ENCODE results near the gene NOX1. TPM values are rescaled to one million over a fixed set of nuclear protein-coding genes. Genes with fewer than 3 reads are reported as not detected.

Gene NOX1
- polyA plus RNA-seq, 1 donor (not counting 4 experiments of a cell fraction or from before 2014, with no cell fraction given): not detected

DNA sequence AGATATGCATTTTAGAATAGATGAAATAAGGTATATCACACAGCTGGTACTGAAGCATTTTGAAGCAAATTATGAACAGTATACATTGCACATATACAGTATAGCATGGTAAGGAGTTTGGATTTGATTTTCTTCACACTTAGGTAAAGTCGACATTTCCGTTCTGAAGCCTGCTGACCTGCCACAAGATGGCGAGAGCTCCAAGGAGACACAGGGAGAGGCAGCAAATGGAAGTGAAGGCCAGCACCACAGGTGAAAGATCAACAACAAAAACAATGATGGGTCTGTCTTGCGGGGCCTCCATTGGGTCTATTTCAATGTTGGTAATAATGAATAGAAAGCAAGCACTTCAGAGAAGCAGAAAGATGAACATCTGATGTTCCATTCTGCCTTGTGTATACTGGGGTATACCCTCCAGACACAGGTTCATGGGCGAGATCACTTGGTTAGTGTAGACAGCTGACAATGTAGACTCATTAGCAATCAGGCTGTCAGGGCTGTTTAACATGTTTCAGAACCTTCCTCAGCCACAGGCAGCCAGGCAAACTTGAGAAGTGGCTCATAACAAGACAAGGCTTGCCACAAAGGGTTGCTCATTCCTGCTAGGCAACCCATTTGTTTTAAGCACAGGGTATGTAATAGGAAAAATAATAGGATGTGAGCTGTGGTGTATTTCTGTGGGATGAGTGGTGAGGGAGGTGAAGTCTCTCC lies 21.4 kb upstream of the NOX1 start:
- Histone ChIP-seq H3K4me2 (ENCODE audit: control insufficient read depth, extremely low read depth, insufficient read depth, low read depth, low read length) (peak overlapping the region; percentile 66), H3K79me2 (ENCODE audit: control insufficient read depth, insufficient read depth, low read length) (no peaks in the 10 kb centered on the region), H3K36me3 (ENCODE audit: control insufficient read depth in 2 of 2, extremely low read depth in 1 of 2, insufficient read depth in 2 of 2, low read length in 2 of 2) (no peaks in the 10 kb centered on the region), H3K27ac (ENCODE audit: control insufficient read depth, insufficient read depth, low read length) (peak overlapping the region; percentile 57), H3K9me3 (ENCODE audit: control insufficient read depth, low read depth, low read length) (no peaks in the 10 kb centered on the region), H3K4me3 (ENCODE audit: control insufficient read depth in 2 of 3, extremely low read depth in 1 of 3, insufficient read depth in 2 of 3, low read depth in 1 of 3, low read length in 3 of 3) (no peak overlapping the region), H2AFZ (ENCODE audit: control insufficient read depth, low read length) (peak overlapping the region; percentile 33), H4K20me1 (ENCODE audit: control insufficient read depth, extremely low read depth, insufficient read depth, low read length) (no peaks in the 10 kb centered on the region), H3K4me1 (ENCODE audit: control insufficient read depth, extremely low read depth, insufficient read depth, low read length) (peaks cover 9% of the 10 kb centered on the region), H3K9ac (ENCODE audit: control insufficient read depth, extremely low read depth, insufficient read depth, low read length) (no peak overlapping the region), H3K9me1 (ENCODE audit: control insufficient read depth, extremely low read depth, insufficient read depth, low read length) (no peaks in the 10 kb centered on the region), H3K27me3 (ENCODE audit: control insufficient read depth, extremely low read depth, insufficient read depth, low read length) (no peaks in the 10 kb centered on the region)
- dilution Hi-C loops (cut with MboI; ENCODE audit: extremely low pct_ligation_motif_present, low sequenced_read_pairs): no loop called here
- DNase-seq (ENCODE audit: low read depth, low spot score) (peak; percentile 55), FAIRE-seq (peak; percentile 87)
- TF ChIP-seq, protein P1, sequence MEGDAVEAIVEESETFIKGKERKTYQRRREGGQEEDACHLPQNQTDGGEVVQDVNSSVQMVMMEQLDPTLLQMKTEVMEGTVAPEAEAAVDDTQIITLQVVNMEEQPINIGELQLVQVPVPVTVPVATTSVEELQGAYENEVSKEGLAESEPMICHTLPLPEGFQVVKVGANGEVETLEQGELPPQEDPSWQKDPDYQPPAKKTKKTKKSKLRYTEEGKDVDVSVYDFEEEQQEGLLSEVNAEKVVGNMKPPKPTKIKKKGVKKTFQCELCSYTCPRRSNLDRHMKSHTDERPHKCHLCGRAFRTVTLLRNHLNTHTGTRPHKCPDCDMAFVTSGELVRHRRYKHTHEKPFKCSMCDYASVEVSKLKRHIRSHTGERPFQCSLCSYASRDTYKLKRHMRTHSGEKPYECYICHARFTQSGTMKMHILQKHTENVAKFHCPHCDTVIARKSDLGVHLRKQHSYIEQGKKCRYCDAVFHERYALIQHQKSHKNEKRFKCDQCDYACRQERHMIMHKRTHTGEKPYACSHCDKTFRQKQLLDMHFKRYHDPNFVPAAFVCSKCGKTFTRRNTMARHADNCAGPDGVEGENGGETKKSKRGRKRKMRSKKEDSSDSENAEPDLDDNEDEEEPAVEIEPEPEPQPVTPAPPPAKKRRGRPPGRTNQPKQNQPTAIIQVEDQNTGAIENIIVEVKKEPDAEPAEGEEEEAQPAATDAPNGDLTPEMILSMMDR (optimal IDR thresholded peaks at IDR 0.05 in 1 of 3, IDR thresholded peaks at IDR 0.05 in 1 of 3, conservative IDR thresholded peaks at IDR 0.05 in 1 of 3; ENCODE audit: extremely low read depth in 1 of 3, insufficient read depth in 2 of 3, low read length in 3 of 3): peak; percentile 45 to 67 (median 47)
- TF ChIP-seq EZH2 (IDR thresholded peaks at IDR 0.05; ENCODE audit: low read length): no peak

- DNase-seq (ENCODE audit: low read depth, low spot score): no peak
- dilution Hi-C loops (cut with MboI; ENCODE audit: extremely low pct_ligation_motif_present, low sequenced_read_pairs): no loop called here
- no peak for FAIRE-seq
- Histone ChIP-seq H3K4me1 (ENCODE audit: control insufficient read depth, extremely low read depth, insufficient read depth, low read length) (no peaks in the 10 kb centered on the region), H3K4me3 (ENCODE audit: control insufficient read depth in 2 of 3, extremely low read depth in 1 of 3, insufficient read depth in 2 of 3, low read depth in 1 of 3, low read length in 3 of 3) (no peak overlapping the region), H3K9me3 (ENCODE audit: control insufficient read depth, low read depth, low read length) (no peaks in the 10 kb centered on the region), H3K4me2 (ENCODE audit: control insufficient read depth, extremely low read depth, insufficient read depth, low read depth, low read length) (no peak overlapping the region), H3K9me1 (ENCODE audit: control insufficient read depth, extremely low read depth, insufficient read depth, low read length) (no peaks in the 10 kb centered on the region), H4K20me1 (ENCODE audit: control insufficient read depth, extremely low read depth, insufficient read depth, low read length) (no peaks in the 10 kb centered on the region), H3K36me3 (ENCODE audit: control insufficient read depth in 2 of 2, extremely low read depth in 1 of 2, insufficient read depth in 2 of 2, low read length in 2 of 2) (no peaks in the 10 kb centered on the region), H3K79me2 (ENCODE audit: control insufficient read depth, insufficient read depth, low read length) (no peaks in the 10 kb centered on the region), H3K9ac (ENCODE audit: control insufficient read depth, extremely low read depth, insufficient read depth, low read length) (no peak overlapping the region), H2AFZ (ENCODE audit: control insufficient read depth, low read length) (no peak overlapping the region), H3K27ac (ENCODE audit: control insufficient read depth, insufficient read depth, low read length) (no peak overlapping the region), H3K27me3 (ENCODE audit: control insufficient read depth, extremely low read depth, insufficient read depth, low read length) (no peaks in the 10 kb centered on the region)
- TF ChIP-seq, protein P1 (optimal IDR thresholded peaks at IDR 0.05 in 1 of 3, IDR thresholded peaks at IDR 0.05 in 1 of 3, conservative IDR thresholded peaks at IDR 0.05 in 1 of 3; ENCODE audit: extremely low read depth in 1 of 3, insufficient read depth in 2 of 3, low read length in 3 of 3): no peak
- no peak for TF ChIP-seq EZH2 (IDR thresholded peaks at IDR 0.05; ENCODE audit: low read length)
These were observed 9.5 kb upstream of the NOX1 start for GRCh38 chrX:100883654-100884053.
